OCI-LY1 (cell line): ENCODE results near the gene THOC1.
"Not testable (repeated sequence)": the region's sequence is repeated elsewhere in the genome, so short reads cannot be mapped to it uniquely, and the experiment has no call there.

Source experiments
- H2AFZ ChIP-seq: fragments of 200-600 bp; sonication (generic), shearing (Covaris generic); 2 replicates; pipeline ENCODE4 v1.6.0; 2014; ENCODE audit warnings: antibody characterized with exemption, mild to moderate bottlenecking, low read length
- H3F3A ChIP-seq: fragments of 200-600 bp; sonication (generic), shearing (Covaris generic); 2 replicates; pipeline ENCODE4 v1.6.0; 2014; ENCODE audit warnings: mild to moderate bottlenecking, antibody characterized with exemption, low read length, moderate library complexity; ENCODE audit not compliant: insufficient read depth
- H3K27ac ChIP-seq: fragments of 200-600 bp; sonication (generic); 2 replicates; pipeline ENCODE4 v1.5.1; 2014; ENCODE audit warnings: low read length, mixed run types, mild to moderate bottlenecking, low read depth; ENCODE audit not compliant: poor library complexity, severe bottlenecking
- H3K27me3 ChIP-seq: fragments of 200-600 bp; sonication (generic); 2 replicates; pipeline ENCODE4 v1.6.0; 2014; ENCODE audit warnings: antibody characterized with exemption, mild to moderate bottlenecking, low read length, moderate library complexity; ENCODE audit not compliant: insufficient read depth
- H3K36me3 ChIP-seq: fragments of 200-600 bp; sonication (generic); 2 replicates; pipeline ENCODE4 v1.6.1; 2014; ENCODE audit warnings: mild to moderate bottlenecking, antibody characterized with exemption, low read length, moderate library complexity, mixed read lengths; ENCODE audit not compliant: insufficient read depth
- H3K4me1 ChIP-seq: fragments of 200-600 bp; sonication (generic); 2 replicates; pipeline ENCODE4 v1.5.1; 2014; ENCODE audit warnings: mild to moderate bottlenecking, low read length, moderate library complexity; ENCODE audit not compliant: insufficient read depth, severe bottlenecking
- H3K4me2 ChIP-seq: fragments of 200-600 bp; sonication (generic), shearing (Covaris generic); 2 replicates; pipeline ENCODE4 v1.6.1; 2014; ENCODE audit warnings: low read length
- H3K4me3 ChIP-seq: fragments of 200-600 bp; sonication (generic); 2 replicates; pipeline ENCODE4 v1.5.1; 2014; ENCODE audit warnings: low read length, low read depth, mild to moderate bottlenecking, mixed read lengths; ENCODE audit not compliant: poor library complexity, severe bottlenecking
- H3K79me2 ChIP-seq: fragments of 200-600 bp; shearing (Covaris generic); 2 replicates; pipeline ENCODE4 v1.6.1; 2016; ENCODE audit warnings: mixed run types, low read length, mixed read lengths; ENCODE audit not compliant: insufficient read depth
- H3K9ac ChIP-seq: fragments of 200-600 bp; sonication (generic), shearing (Covaris generic); 2 replicates; pipeline ENCODE4 v1.6.1; 2014; ENCODE audit warnings: mild to moderate bottlenecking, low read length, mixed read lengths
- H3K9me2 ChIP-seq: fragments of 200-600 bp; sonication (generic), shearing (Covaris generic); 2 replicates; pipeline ENCODE4 v1.6.1; 2014; ENCODE audit warnings: low read depth, mild to moderate bottlenecking, low read length, mixed read lengths
- H3K9me3 ChIP-seq: fragments of 200-600 bp; shearing (Covaris generic); 2 replicates; pipeline ENCODE4 v1.6.1; 2014; ENCODE audit warnings: low read length, mixed read lengths
- H4K20me1 ChIP-seq: fragments of 200-600 bp; sonication (generic), shearing (Covaris generic); 2 replicates; pipeline ENCODE4 v1.6.0; 2016; ENCODE audit warnings: mild to moderate bottlenecking, low read length; ENCODE audit not compliant: insufficient read depth
- CTCF ChIP-seq: fragments of 200-600 bp; sonication (generic), shearing (Covaris generic); IDR thresholded peaks from 2 replicates; pipeline ENCODE4 v1.5.1; 2017; ENCODE audit warnings: mild to moderate bottlenecking, antibody characterized with exemption, low read length, moderate library complexity, mixed read lengths
- EZH2 ChIP-seq: fragments of 200-600 bp; sonication (generic), shearing (Covaris generic); IDR thresholded peaks from 2 replicates; pipeline ENCODE4 v1.8.0; 2017; ENCODE audit warnings: borderline replicate concordance, mixed run types, mild to moderate bottlenecking, antibody characterized with exemption, low read length, moderate library complexity, mixed read lengths

THOC1 gene

GRCh38 chr18:313931-314330, 46.1 kb upstream of the THOC1 start:
- Histone ChIP-seq H3K79me2 (no peaks in the 10 kb centered on the region), H3K9ac (no peak overlapping the region), H3K27me3 (no peaks in the 10 kb centered on the region), H3K4me3 (no peak overlapping the region), H3K4me2 (no peak overlapping the region), H4K20me1 (no peaks in the 10 kb centered on the region), H3K9me3 (no peaks in the 10 kb centered on the region), H3K36me3 (no peaks in the 10 kb centered on the region), H3K9me2 (no peaks in the 10 kb centered on the region), H3F3A (no peaks in the 10 kb centered on the region), H3K27ac (no peak overlapping the region), H3K4me1 (no peaks in the 10 kb centered on the region), H2AFZ (no peak overlapping the region)
- no peak for TF ChIP-seq CTCF
- no peak for TF ChIP-seq EZH2

GRCh38 chr18:312415-312814, 44.6 kb upstream of the THOC1 start:
- Histone ChIP-seq H3K9ac (no peak overlapping the region), H3K9me3 (no peaks in the 10 kb centered on the region), H3K4me1 (no peaks in the 10 kb centered on the region), H4K20me1 (no peaks in the 10 kb centered on the region), H3K9me2 (no peaks in the 10 kb centered on the region), H3F3A (no peaks in the 10 kb centered on the region), H3K4me2 (no peak overlapping the region), H2AFZ (no peak overlapping the region), H3K27ac (no peak overlapping the region), H3K4me3 (no peak overlapping the region), H3K27me3 (no peaks in the 10 kb centered on the region), H3K36me3 (no peaks in the 10 kb centered on the region), H3K79me2 (no peaks in the 10 kb centered on the region)
- no peak for TF ChIP-seq CTCF
- no peak for TF ChIP-seq EZH2

- Histone ChIP-seq H3F3A (no peaks in the 10 kb centered on the region), H3K9me3 (no peaks in the 10 kb centered on the region), H4K20me1 (no peaks in the 10 kb centered on the region), H3K27me3 (no peaks in the 10 kb centered on the region), H2AFZ (no peak overlapping the region), H3K9ac (no peak overlapping the region), H3K9me2 (no peaks in the 10 kb centered on the region), H3K4me1 (no peaks in the 10 kb centered on the region), H3K27ac (no peak overlapping the region), H3K4me2 (no peak overlapping the region), H3K4me3 (no peak overlapping the region), H3K79me2 (no peaks in the 10 kb centered on the region), H3K36me3 (no peaks in the 10 kb centered on the region)
- no peak for TF ChIP-seq CTCF
- no peak for TF ChIP-seq EZH2
These were observed 42.2 kb upstream of the THOC1 start for GRCh38 chr18:310042-310441.

GRCh38 chr18:308086-308485, 40.2 kb upstream of the THOC1 start:
- H3K27me3 ChIP-seq, H3K79me2 ChIP-seq, H3K4me2 ChIP-seq, H3K27ac ChIP-seq, H3K4me1 ChIP-seq, H3K9me2 ChIP-seq, H3F3A ChIP-seq, H3K9me3 ChIP-seq, H3K9ac ChIP-seq, H3K36me3 ChIP-seq, H3K4me3 ChIP-seq, H2AFZ ChIP-seq, H4K20me1 ChIP-seq: not testable (repeated sequence)
